Keratinocyte (primary cell): ENCODE measurements around the gene ELAVL2.

Source experiments
- EZH2 ChIP-seq: IDR thresholded peaks from one replicate; pipeline ENCODE4 v1.6.1; 2012; ENCODE audit warnings: inconsistent platforms, mild to moderate bottlenecking, low read length, moderate library complexity
- TF ChIP-seq, protein P1 (sequence below), 3 experiments: IDR thresholded peaks in 1 of 3; conservative IDR thresholded peaks in 1 of 3; optimal IDR thresholded peaks in 1 of 3; 2 replicates in 2 of 3; 3 replicates in 1 of 3; pipeline versions ENCODE3 to v1.5.1; 2011; ENCODE audit warnings: low read length in 3 of 3, mild to moderate bottlenecking in 3 of 3, moderate library complexity in 2 of 3, control low read depth in 1 of 3, inconsistent platforms in 1 of 3; ENCODE audit not compliant: insufficient read depth in 2 of 3; ENCODE audit errors: extremely low read depth in 1 of 3

DNA sequence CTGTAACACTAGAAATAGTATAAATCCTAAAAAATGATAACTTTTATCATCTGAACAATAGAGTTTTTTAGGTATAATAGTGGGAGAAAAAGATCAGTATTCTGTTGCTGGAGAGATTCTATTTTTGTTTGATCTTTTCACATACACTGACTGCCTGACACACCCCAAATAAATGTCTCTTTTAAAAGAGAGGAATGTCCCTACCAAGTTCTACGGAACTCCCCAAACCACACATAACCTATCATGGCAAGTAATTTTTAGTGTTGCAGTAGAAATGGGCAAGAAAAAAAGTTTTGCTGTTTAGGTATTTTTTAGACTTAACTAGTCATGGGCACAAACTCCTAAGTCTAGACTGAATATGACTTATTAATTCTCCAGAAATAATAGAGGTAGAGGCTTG is 139.1 kb downstream of the ELAVL2 start:
- TF ChIP-seq EZH2, result no peak
- TF ChIP-seq, protein P1, sequence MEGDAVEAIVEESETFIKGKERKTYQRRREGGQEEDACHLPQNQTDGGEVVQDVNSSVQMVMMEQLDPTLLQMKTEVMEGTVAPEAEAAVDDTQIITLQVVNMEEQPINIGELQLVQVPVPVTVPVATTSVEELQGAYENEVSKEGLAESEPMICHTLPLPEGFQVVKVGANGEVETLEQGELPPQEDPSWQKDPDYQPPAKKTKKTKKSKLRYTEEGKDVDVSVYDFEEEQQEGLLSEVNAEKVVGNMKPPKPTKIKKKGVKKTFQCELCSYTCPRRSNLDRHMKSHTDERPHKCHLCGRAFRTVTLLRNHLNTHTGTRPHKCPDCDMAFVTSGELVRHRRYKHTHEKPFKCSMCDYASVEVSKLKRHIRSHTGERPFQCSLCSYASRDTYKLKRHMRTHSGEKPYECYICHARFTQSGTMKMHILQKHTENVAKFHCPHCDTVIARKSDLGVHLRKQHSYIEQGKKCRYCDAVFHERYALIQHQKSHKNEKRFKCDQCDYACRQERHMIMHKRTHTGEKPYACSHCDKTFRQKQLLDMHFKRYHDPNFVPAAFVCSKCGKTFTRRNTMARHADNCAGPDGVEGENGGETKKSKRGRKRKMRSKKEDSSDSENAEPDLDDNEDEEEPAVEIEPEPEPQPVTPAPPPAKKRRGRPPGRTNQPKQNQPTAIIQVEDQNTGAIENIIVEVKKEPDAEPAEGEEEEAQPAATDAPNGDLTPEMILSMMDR (optimal IDR thresholded peaks at IDR 0.05 in 1 of 3, IDR thresholded peaks at IDR 0.05 in 1 of 3, conservative IDR thresholded peaks at IDR 0.05 in 1 of 3; ENCODE audit: extremely low read depth in 1 of 3, insufficient read depth in 2 of 3, low read length in 3 of 3), result no peak
